Loucy (cell line): ENCODE results near the gene POU2F1.

Source experiments
- H2AFZ ChIP-seq: fragments of 200-600 bp; sonication (generic); 2 replicates; pipeline ENCODE4 v1.6.0; 2016; ENCODE audit warnings: antibody characterized with exemption, mild to moderate bottlenecking, low read length, moderate library complexity
- H3F3A ChIP-seq: fragments of 200-600 bp; 2 replicates; pipeline ENCODE4 v1.6.0; 2016; ENCODE audit warnings: antibody characterized with exemption, low read depth, mild to moderate bottlenecking
- H3K27me3 ChIP-seq: fragments of 200-600 bp; sonication (generic); 2 replicates; pipeline ENCODE4 v1.6.1; 2014; ENCODE audit warnings: low read length, mild to moderate bottlenecking; ENCODE audit not compliant: insufficient read depth, poor library complexity, severe bottlenecking
- H3K36me3 ChIP-seq: fragments of 200-600 bp; sonication (generic); 2 replicates; pipeline ENCODE4 v1.6.1; 2016; ENCODE audit warnings: low read length; ENCODE audit not compliant: insufficient read depth
- H3K4me1 ChIP-seq: fragments of 200-600 bp; sonication (generic); 2 replicates; pipeline ENCODE4 v1.5.1; 2014; ENCODE audit warnings: low read length, mild to moderate bottlenecking; ENCODE audit not compliant: insufficient read depth, poor library complexity, severe bottlenecking
- H3K4me2 ChIP-seq: fragments of 200-600 bp; sonication (generic); 2 replicates; pipeline ENCODE4 v1.6.0; 2014; ENCODE audit warnings: antibody characterized with exemption, low read length, low read depth, mild to moderate bottlenecking; ENCODE audit not compliant: poor library complexity, severe bottlenecking
- H3K4me3 ChIP-seq: fragments of 200-600 bp; sonication (generic); 2 replicates; pipeline ENCODE4 v1.5.1; 2014; ENCODE audit warnings: low read length, mild to moderate bottlenecking, mixed read lengths; ENCODE audit not compliant: poor library complexity, severe bottlenecking
- H3K79me2 ChIP-seq: fragments of 200-600 bp; sonication (generic); 2 replicates; pipeline ENCODE4 v1.6.1; 2014; ENCODE audit warnings: low read length; ENCODE audit not compliant: insufficient read depth
- H3K9ac ChIP-seq: fragments of 200-600 bp; sonication (generic); 2 replicates; pipeline ENCODE4 v1.6.0; 2014; ENCODE audit warnings: mild to moderate bottlenecking, low read depth, low read length, moderate library complexity; ENCODE audit not compliant: poor library complexity, severe bottlenecking
- H3K9me2 ChIP-seq: fragments of 200-600 bp; sonication (generic); replicated peaks from 2 replicates; pipeline ENCODE4 v1.6.1; 2016; ENCODE audit warnings: low read depth, low read length, mixed read lengths
- H3K9me3 ChIP-seq: fragments of 200-600 bp; sonication (generic); 2 replicates; pipeline ENCODE4 v1.6.1; 2014; ENCODE audit warnings: mild to moderate bottlenecking, antibody characterized with exemption, low read length, low read depth; ENCODE audit not compliant: insufficient read depth
- H4K20me1 ChIP-seq: fragments of 200-600 bp; sonication (generic); 2 replicates; pipeline ENCODE4 v1.6.0; 2014; ENCODE audit warnings: antibody characterized with exemption, low read length, mild to moderate bottlenecking; ENCODE audit not compliant: insufficient read depth, poor library complexity, severe bottlenecking
- EZH2phosphoT487 ChIP-seq: fragments of 200-600 bp; IDR thresholded peaks from 2 replicates; pipeline ENCODE4 v1.6.1; 2018; ENCODE audit warnings: antibody characterized with exemption, mild to moderate bottlenecking, moderate library complexity, borderline replicate concordance
- TF ChIP-seq, protein P1 (sequence below): fragments of 200-600 bp; sonication (generic); conservative IDR thresholded peaks from 2 replicates; pipeline ENCODE4 v1.5.1; 2014; ENCODE audit warnings: mild to moderate bottlenecking, antibody characterized with exemption, low read length

POU2F1 gene

DNA sequence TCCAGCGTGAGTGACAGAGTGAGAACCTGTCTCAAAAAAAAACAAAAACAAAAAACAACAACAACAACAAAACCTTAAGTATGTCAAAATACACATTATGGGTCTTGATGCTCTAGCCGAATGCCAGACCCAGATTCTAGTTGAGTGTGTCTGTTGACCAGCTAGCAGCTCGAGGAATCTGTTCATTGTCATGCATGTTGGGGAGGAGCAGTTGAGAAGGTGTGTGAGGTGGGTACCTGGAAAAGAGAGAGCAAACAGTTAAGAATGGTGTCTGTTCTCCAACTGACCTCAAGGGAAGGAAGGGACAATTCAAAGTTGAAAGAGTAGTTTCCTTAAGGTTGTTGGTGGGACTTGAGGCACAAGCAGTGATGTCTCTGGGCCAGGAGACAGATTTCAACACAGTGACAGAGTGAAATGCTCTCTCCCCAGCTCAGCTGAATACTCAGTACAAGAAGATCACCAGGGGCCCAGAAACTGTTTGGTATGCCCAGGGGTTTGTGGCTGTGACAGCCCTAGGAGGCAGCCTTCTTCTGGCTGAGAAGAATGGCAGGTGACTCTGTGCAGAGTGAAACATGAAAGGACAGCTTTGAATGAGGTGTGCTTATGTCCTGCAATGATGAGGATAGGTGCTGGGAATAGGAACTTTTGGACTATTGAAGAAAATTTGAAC is 14.4 kb upstream of the POU2F1 start:
- Histone ChIP-seq H4K20me1 (no peaks in the 10 kb centered on the region), H3K4me3 (no peak overlapping the region), H2AFZ (peak overlapping the region; percentile 74), H3K79me2 (no peaks in the 10 kb centered on the region), H3K27me3 (no peaks in the 10 kb centered on the region), H3K9me3 (peaks cover 18% of the 10 kb centered on the region; the same call in 1 of the 2 replicates), H3K9me2 (no peaks in the 10 kb centered on the region), H3K9ac (peak overlapping the region; percentile 0), H3K4me2 (no peak overlapping the region), H3K36me3 (no peaks in the 10 kb centered on the region), H3F3A (no peaks in the 10 kb centered on the region), H3K4me1 (peaks cover 41% of the 10 kb centered on the region)
- TF ChIP-seq, protein P1, sequence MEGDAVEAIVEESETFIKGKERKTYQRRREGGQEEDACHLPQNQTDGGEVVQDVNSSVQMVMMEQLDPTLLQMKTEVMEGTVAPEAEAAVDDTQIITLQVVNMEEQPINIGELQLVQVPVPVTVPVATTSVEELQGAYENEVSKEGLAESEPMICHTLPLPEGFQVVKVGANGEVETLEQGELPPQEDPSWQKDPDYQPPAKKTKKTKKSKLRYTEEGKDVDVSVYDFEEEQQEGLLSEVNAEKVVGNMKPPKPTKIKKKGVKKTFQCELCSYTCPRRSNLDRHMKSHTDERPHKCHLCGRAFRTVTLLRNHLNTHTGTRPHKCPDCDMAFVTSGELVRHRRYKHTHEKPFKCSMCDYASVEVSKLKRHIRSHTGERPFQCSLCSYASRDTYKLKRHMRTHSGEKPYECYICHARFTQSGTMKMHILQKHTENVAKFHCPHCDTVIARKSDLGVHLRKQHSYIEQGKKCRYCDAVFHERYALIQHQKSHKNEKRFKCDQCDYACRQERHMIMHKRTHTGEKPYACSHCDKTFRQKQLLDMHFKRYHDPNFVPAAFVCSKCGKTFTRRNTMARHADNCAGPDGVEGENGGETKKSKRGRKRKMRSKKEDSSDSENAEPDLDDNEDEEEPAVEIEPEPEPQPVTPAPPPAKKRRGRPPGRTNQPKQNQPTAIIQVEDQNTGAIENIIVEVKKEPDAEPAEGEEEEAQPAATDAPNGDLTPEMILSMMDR: no peak
- no peak for TF ChIP-seq EZH2phosphoT487

DNA sequence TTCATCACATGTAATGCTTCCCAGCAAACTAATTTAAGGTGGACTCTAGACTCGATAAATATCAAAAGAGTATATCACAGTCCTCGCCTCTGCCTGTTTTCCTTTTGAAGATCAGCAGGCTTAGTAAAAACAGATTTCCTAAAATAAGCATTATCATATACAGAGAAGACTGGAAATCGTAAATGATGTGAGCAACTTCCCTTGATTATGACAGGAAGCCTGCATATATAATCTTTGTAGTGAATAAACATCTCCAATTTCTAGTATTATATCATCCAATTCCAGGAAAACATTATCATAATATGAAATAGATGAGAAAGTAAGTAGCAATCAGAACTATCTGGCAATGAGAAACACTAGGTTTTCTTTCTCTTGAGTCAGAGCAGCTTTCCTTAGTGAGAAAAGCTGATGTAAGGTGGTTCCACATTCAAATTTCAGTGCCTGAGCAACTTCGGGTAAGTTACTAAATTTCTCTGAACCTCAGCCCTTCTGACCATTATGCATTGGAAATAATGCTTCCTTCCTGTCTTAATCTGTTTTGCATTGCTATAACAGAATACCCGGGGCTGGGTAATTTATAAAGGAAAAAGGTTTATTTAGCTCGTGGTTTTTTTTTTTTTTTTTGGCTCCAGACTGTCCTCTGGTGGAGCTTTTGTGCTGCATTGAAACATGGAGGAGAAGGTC is 12.6 kb upstream of the POU2F1 start:
- no peaks in the 10 kb centered on the region for H4K20me1 ChIP-seq
- no peak overlapping the region for H2AFZ ChIP-seq
- H3K4me3 ChIP-seq: peak overlapping the region; percentile 46
- H3F3A ChIP-seq: no peaks in the 10 kb centered on the region
- no peaks in the 10 kb centered on the region for H3K9me2 ChIP-seq
- H3K36me3 ChIP-seq: no peaks in the 10 kb centered on the region
- peaks cover 37% of the 10 kb centered on the region for H3K4me1 ChIP-seq
- H3K9ac ChIP-seq: peak overlapping the region; percentile 19
- H3K4me2 ChIP-seq: peak overlapping the region; percentile 63
- no peaks in the 10 kb centered on the region for H3K79me2 ChIP-seq
- TF ChIP-seq EZH2phosphoT487: no peak
- TF ChIP-seq, protein P1: peak; percentile 79
- peaks cover 18% of the 10 kb centered on the region; the same call in 1 of the 2 replicates for H3K9me3 ChIP-seq
- H3K27me3 ChIP-seq: no peaks in the 10 kb centered on the region

DNA sequence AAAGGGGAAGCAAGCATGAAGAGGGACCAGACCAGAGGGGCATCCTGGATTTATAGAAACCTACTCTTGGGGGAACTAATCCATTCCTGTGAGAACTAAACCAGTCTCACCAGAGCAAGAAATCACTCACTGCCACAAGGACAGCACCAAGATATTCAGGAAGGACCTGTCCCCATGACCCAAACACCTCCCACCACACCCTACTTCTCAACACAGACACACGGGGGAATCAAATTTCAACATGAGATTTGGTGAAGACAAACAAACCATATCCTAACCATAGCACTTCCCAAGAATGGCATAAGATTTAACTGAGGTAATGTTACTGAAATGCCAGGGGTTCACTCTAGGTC is 12.1 kb upstream of the POU2F1 start:
- peak overlapping the region; percentile 63 for H3K4me2 ChIP-seq
- peak overlapping the region; percentile 46 for H3K4me3 ChIP-seq
- H3K79me2 ChIP-seq: no peaks in the 10 kb centered on the region
- no peak overlapping the region for H3K9ac ChIP-seq
- H3K4me1 ChIP-seq: peaks cover 37% of the 10 kb centered on the region
- H2AFZ ChIP-seq: no peak overlapping the region
- H3K9me2 ChIP-seq: no peaks in the 10 kb centered on the region
- no peaks in the 10 kb centered on the region for H3K27me3 ChIP-seq
- H4K20me1 ChIP-seq: no peaks in the 10 kb centered on the region
- no peaks in the 10 kb centered on the region for H3F3A ChIP-seq
- H3K9me3 ChIP-seq: peaks cover 18% of the 10 kb centered on the region; the same call in 1 of the 2 replicates
- no peak for TF ChIP-seq EZH2phosphoT487
- TF ChIP-seq, protein P1: peak; percentile 15; the same call in 1 of the 2 replicates
- H3K36me3 ChIP-seq: no peaks in the 10 kb centered on the region
